CD4-positive, CD25-positive, alpha-beta regulatory T cell (primary cell): ENCODE data around the gene CADM2. TPM values are rescaled to one million over a fixed set of nuclear protein-coding genes. Genes with fewer than 3 reads are reported as not detected.
"Not testable (repeated sequence)": the region's sequence is repeated elsewhere in the genome, so short reads cannot be mapped to it uniquely, and the experiment has no call there.

ENCODE experiments used
- ATAC-seq, 2 donors: fragments of 150-1000 bp; cut with Tn5 transposase; one replicate each; pipeline ENCODE4 v1.10.0; 2021; ENCODE audit warnings: low read depth in 2 of 2, moderate number of reproducible peaks in 2 of 2, moderate library complexity in 1 of 2
- DNase-seq, 3 donors: peaks; one replicate each; pipeline versions ENCODE4 v3.0.0 to v3.0.0-alpha.2; 2012 to 2022; ENCODE audit warnings: mixed read lengths in 1 of 3
- H3K27ac ChIP-seq: one replicate; pipeline ENCODE4 v1.7.0; 2013; ENCODE audit warnings: mild to moderate bottlenecking, low read length; ENCODE audit not compliant: insufficient read depth, poor library complexity, severe bottlenecking
- H3K27me3 ChIP-seq: one replicate; pipeline ENCODE4 v1.7.0; 2013; ENCODE audit warnings: low read length; ENCODE audit not compliant: control insufficient read depth, insufficient read depth
- H3K36me3 ChIP-seq: one replicate; pipeline ENCODE4 v1.7.0; 2013; ENCODE audit warnings: mild to moderate bottlenecking, low read length, moderate library complexity; ENCODE audit not compliant: control insufficient read depth, insufficient read depth
- H3K4me1 ChIP-seq: 2 replicates; pipeline ENCODE4 v1.7.0; 2013; ENCODE audit warnings: mild to moderate bottlenecking, low read length; ENCODE audit not compliant: insufficient read depth, control insufficient read depth, poor library complexity, severe bottlenecking
- H3K4me3 ChIP-seq: one replicate; pipeline ENCODE4 v1.7.0; 2013; ENCODE audit warnings: low read depth, mild to moderate bottlenecking, low read length, moderate library complexity
- H3K9me3 ChIP-seq, 2 experiments: 1 replicate in 1 of 2; 2 replicates in 1 of 2; pipeline ENCODE4 v1.7.0; 2013; ENCODE audit warnings: low read length in 2 of 2, mild to moderate bottlenecking in 1 of 2, moderate library complexity in 1 of 2; ENCODE audit not compliant: control insufficient read depth in 2 of 2
- H3K27ac Mint-ChIP-seq, 3 donors: one replicate each; pipeline ENCODE4 v1.8.0; 2020 to 2022; ENCODE audit warnings: mild to moderate bottlenecking in 3 of 3, mixed read lengths in 3 of 3, moderate library complexity in 2 of 3
- H3K27me3 Mint-ChIP-seq: one replicate; pipeline ENCODE4 v1.8.0; 2022; ENCODE audit warnings: mild to moderate bottlenecking, mixed read lengths
- H3K36me3 Mint-ChIP-seq: one replicate; pipeline ENCODE4 v1.8.0; 2020; ENCODE audit warnings: mixed read lengths
- H3K4me1 Mint-ChIP-seq, 4 donors: one replicate each; pipeline ENCODE4 v1.8.0; 2020 to 2022; ENCODE audit warnings: mixed read lengths in 4 of 4, mild to moderate bottlenecking in 1 of 4
- H3K4me3 Mint-ChIP-seq, 4 donors: one replicate each; pipeline ENCODE4 v1.8.0; 2020 to 2022; ENCODE audit warnings: mild to moderate bottlenecking in 4 of 4, mixed read lengths in 4 of 4, moderate library complexity in 3 of 4
- H3K9me3 Mint-ChIP-seq, 7 donors: one replicate each; pipeline ENCODE4 v1.8.0; 2020 to 2022; ENCODE audit warnings: mixed read lengths in 7 of 7, mild to moderate bottlenecking in 3 of 7, moderate library complexity in 2 of 7
- polyA plus RNA-seq, 4 donors: library from polyadenylated mRNA; unstranded; fragments of 300-500 nt; fragmentation: Illumina TruSeq; gene quantifications; one replicate each; pipeline ENCODE4 v1.2.3, GENCODE V29; 2021
- total RNA-seq: library from RNA; stranded (reverse); gene quantifications from one replicate; pipeline ENCODE4 v1.2.3, GENCODE V29; 2022

The CADM2 gene
- total RNA-seq (not detected), polyA plus RNA-seq (not detected)

DNA sequence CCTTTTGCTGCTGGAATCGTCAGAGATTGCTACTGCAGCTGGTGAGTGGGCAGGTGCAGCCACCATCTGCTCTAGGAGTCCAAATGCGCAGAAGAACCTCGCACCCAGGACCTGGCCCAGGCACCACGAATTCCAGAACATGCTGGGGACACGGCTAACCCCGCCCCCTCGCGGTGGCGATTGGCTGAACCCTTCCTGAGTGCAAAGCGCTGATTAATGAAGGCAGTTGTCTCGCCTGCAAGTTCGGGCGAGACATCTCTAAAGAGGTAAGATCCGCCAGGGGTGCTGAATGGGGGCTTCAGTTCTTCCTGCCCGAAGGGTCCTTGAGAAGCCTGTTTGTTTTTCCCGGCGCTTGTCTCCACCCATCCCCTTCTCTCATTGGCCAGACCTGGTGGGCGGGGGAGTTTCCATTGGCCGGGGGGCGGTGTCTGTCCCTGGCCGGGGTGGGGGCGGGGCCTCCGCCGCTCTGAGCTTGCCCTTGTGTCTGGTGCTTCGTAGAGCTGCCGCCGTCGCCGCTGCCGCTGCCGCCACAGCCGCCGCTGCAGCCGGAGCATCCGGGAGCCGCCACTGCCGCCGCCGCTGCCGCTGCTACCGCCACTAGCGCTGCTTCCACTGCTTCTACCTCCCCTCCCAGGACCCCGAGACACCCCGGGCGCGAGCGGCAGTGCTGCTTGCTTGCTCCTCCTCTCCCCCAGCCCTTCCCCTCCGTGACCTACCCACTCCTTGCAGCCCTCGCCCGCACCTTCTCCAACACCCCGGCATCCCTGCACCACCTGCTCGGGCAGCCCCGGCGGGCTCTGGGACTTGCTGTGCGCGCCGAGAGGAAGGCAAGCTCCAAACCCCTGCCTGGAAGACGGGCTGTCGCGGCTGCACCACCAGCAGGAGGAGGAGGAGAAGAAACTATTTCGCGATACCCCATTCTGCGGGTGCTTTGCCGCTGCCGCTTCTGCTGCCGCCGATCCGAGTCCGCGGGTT is at the start of gene CADM2:
Gene CADM2, plus strand, starts transcription at position 495 of the 975 bp plus-strand sequence.
- H3K4me1 ChIP-seq = no peaks in the 10 kb centered on the region
- Mint-ChIP-seq H3K4me3 (peak within 1 kb of the TSS in 3 of 4 donors; percentile 48 to 84 (median 57)), H3K9me3 (peaks cover 0 to 9% (median 0%) of the 10 kb centered on the region in 7 donors), H3K27ac (no peak within 1 kb of the TSS), H3K4me1 (peaks cover 0 to 16% (median 3%) of the 10 kb centered on the region in 4 donors), H3K36me3 (no peaks in the 10 kb centered on the region), H3K27me3 (peaks cover 23% of the 10 kb centered on the region)
- no peaks in the 10 kb centered on the region for H3K9me3 ChIP-seq
- H3K36me3 ChIP-seq = no peaks in the 10 kb centered on the region
- peak in 2 of 3 donors; percentile 17 to 72 for DNase-seq
- H3K27me3 ChIP-seq = peaks cover 3% of the 10 kb centered on the region
- ATAC-seq = peak; percentile 71 to 75
- no peak within 1 kb of the TSS for H3K27ac ChIP-seq
- H3K4me3 ChIP-seq = no peak within 1 kb of the TSS

DNA sequence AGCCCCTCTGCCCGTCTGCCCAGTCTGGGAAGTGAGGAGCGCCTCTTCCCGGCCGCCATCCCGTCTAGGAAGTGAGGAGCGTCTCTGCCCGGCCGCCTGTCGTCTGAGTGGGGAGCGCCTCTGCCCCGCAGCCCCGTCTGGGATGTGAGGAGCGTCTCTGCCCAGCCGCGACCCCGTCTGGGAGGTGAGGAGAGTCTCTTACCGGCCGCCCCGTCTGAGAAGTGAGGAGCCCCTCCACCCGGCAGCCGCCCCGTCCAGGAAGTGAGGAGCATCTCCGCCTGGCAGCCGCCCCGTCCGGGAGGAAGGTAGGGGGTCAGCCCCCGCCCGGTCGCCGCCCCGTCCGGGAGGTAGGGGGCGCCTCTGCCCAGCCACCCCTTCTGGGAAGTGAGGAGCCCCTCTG is 40.2 kb upstream of the CADM2 start:
- H3K27me3 Mint-ChIP-seq, H3K4me1 ChIP-seq, H3K27ac ChIP-seq, H3K36me3 ChIP-seq, ATAC-seq, H3K4me3 Mint-ChIP-seq, H3K4me1 Mint-ChIP-seq, H3K36me3 Mint-ChIP-seq, H3K27ac Mint-ChIP-seq, H3K4me3 ChIP-seq, H3K27me3 ChIP-seq, DNase-seq: not testable (repeated sequence)
- peaks cover 0 to 30% (median 9%) of the 10 kb centered on the region in 7 donors for H3K9me3 Mint-ChIP-seq
- H3K9me3 ChIP-seq = peaks cover 0 to 14% of the 10 kb centered on the region in 2 experiments

DNA sequence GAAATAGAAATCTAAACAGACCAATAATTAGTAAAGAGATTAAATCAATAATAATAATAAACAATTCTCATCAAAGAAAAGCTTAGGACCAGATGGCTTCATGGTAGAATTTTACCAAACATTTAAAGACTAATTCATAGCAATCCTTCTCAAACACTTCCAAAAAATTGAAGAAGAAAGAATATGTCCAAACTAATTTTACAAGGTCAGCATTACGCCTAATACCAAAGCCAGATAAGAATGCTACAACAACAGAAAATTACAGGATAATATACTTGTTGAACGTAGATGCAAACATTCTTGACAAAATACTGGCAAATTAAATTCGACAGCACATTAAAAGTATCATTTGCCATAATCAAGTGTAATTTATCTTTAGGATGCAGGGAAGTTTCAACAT is 36.1 kb upstream of the CADM2 start:
- H3K4me1 ChIP-seq = no peaks in the 10 kb centered on the region
- Mint-ChIP-seq H3K27ac (no peak overlapping the region), H3K4me3 (no peak overlapping the region), H3K4me1 (no peaks in the 10 kb centered on the region), H3K9me3 (peaks cover 2 to 21% (median 8%) of the 10 kb centered on the region in 7 donors), H3K27me3 (no peaks in the 10 kb centered on the region), H3K36me3 (no peaks in the 10 kb centered on the region)
- H3K4me3 ChIP-seq = no peak overlapping the region
- no peak overlapping the region for H3K27ac ChIP-seq
- no peak for DNase-seq
- H3K27me3 ChIP-seq = no peaks in the 10 kb centered on the region
- no peaks in the 10 kb centered on the region for H3K36me3 ChIP-seq
- H3K9me3 ChIP-seq = no peaks in the 10 kb centered on the region
- no peak for ATAC-seq

DNA sequence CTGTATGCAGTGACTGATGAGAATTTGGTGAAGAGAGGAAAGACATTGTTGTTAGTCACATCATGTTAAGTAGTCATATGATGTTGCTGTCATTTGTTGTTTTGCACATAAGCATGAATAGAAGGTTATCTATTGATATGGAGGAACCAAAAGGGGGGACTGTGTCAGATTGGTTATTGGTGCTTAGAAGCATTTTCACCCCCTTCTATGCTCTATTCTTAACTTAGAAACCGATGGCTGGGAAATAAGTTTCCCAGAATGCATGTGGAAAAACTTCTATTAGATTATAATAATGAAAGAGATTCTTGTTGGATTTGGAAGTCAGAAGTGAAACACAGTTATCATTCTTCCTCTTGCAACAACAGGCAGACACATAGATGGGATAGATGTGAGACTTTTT is 33.2 kb upstream of the CADM2 start:
- no peaks in the 10 kb centered on the region for H3K27me3 Mint-ChIP-seq
- H3K27ac Mint-ChIP-seq = no peak overlapping the region
- H3K27ac ChIP-seq = no peak overlapping the region
- no peaks in the 10 kb centered on the region for H3K27me3 ChIP-seq
- H3K4me3 ChIP-seq = no peak overlapping the region
- H3K9me3 ChIP-seq = no peaks in the 10 kb centered on the region
- H3K36me3 Mint-ChIP-seq = no peaks in the 10 kb centered on the region
- no peaks in the 10 kb centered on the region for H3K4me1 ChIP-seq
- DNase-seq (no peak), ATAC-seq (no peak)
- no peaks in the 10 kb centered on the region for H3K36me3 ChIP-seq
- no peaks in the 10 kb centered on the region for H3K4me1 Mint-ChIP-seq
- no peak overlapping the region for H3K4me3 Mint-ChIP-seq
- H3K9me3 Mint-ChIP-seq = peaks cover 0 to 27% (median 7%) of the 10 kb centered on the region in 7 donors

DNA sequence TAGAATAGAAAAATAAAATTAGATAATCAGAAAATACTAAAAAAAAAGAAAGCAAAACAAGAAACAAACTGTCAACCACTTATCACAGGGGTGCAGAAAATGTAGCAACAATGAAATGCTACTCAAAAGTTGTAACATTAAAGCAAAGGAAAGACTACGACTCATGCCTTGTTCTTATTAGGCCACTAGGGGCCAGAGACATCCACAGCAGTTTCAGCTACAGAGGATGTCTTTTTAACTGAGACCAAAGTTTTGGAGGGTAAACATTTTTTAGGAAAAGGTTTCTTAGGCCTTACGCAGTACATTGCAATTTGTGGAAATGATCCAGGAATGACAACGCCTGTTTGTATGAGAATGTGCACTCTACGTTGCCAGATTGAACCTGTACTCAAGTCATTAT is 15.4 kb upstream of the CADM2 start:
- Histone ChIP-seq H3K27ac (no peak overlapping the region), H3K9me3 (no peaks in the 10 kb centered on the region), H3K36me3 (no peaks in the 10 kb centered on the region), H3K27me3 (no peaks in the 10 kb centered on the region), H3K4me3 (no peak overlapping the region), H3K4me1 (no peaks in the 10 kb centered on the region)
- no peak for ATAC-seq
- peaks cover 0 to 5% (median 0%) of the 10 kb centered on the region in 4 donors for H3K4me1 Mint-ChIP-seq
- H3K27me3 Mint-ChIP-seq = no peaks in the 10 kb centered on the region
- no peak overlapping the region for H3K4me3 Mint-ChIP-seq
- no peak overlapping the region for H3K27ac Mint-ChIP-seq
- H3K36me3 Mint-ChIP-seq = no peaks in the 10 kb centered on the region
- DNase-seq = no peak
- peaks cover 2 to 11% (median 6%) of the 10 kb centered on the region in 7 donors for H3K9me3 Mint-ChIP-seq

DNA sequence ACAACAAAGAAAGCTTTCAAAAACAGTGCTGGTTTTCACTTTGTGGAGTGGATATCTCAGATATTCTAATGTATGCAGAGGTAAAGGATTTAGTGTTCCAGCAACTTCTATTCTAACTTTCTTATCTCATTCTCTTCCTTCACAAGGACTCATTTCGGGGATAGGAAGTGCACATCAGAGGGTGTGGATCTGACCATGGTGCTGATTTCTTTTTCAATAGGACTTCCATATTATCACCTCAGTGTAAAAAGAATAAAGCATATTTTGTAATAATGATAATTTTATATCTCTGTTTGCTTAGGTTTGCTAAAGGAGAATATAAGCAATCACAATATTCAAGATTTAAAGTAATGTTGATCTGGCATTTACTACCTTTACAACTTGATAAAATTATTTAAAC is 12.5 kb upstream of the CADM2 start:
- Mint-ChIP-seq H3K27me3 (no peaks in the 10 kb centered on the region), H3K4me3 (no peak overlapping the region), H3K9me3 (peaks cover 0 to 21% (median 9%) of the 10 kb centered on the region in 7 donors), H3K4me1 (no peaks in the 10 kb centered on the region), H3K36me3 (no peaks in the 10 kb centered on the region), H3K27ac (no peak overlapping the region)
- H3K4me3 ChIP-seq = no peak overlapping the region
- no peaks in the 10 kb centered on the region for H3K9me3 ChIP-seq
- H3K36me3 ChIP-seq = no peaks in the 10 kb centered on the region
- H3K27ac ChIP-seq = no peak overlapping the region
- peak in 1 of 3 donors; percentile 0 for DNase-seq
- H3K27me3 ChIP-seq = no peaks in the 10 kb centered on the region
- no peaks in the 10 kb centered on the region for H3K4me1 ChIP-seq
- no peak for ATAC-seq

DNA sequence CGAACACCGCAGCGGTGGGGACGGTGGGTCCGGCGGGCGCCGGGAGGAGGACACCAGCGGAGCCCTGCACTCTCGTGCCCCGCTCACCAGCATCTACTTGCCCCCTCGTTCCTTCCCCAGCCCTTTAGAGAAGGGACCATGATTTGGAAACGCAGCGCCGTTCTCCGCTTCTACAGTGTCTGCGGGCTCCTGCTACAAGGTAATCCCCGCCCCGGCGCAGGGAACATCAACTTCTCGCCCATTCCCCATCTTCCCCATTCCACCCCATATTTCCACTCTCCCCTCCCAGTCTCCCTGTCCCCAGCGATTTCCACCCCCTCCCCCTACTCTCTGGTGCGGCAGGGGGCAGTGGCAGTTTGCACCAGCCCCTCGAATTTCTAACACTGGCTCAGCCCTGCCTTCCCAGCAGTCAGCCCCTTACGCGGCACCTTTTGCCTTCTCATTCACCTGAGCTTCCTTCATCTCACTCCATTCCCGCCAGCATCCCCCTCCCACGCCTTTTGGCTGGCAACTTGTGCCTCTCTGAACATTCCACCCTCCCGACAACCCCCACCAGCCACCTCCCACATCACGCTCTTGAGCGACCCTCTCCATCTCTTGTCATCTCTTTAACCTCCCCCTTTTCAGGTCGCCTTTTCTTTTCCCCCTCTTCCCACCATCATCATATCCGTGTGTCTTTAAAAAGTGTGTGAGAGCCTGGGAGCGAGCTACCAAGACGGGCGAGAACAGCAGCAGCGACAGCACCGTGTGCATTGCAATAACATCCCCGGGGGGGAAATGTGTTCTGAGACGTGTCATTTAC is 882 bp downstream of the CADM2 start:
- DNase-seq = no peak
- no peaks in the 10 kb centered on the region for H3K36me3 Mint-ChIP-seq
- H3K4me3 ChIP-seq = no peak overlapping the region

More for the DNA sequence above, 882 bp downstream of the CADM2 start:
- peaks cover 0 to 16% (median 3%) of the 10 kb centered on the region in 4 donors for H3K4me1 Mint-ChIP-seq
- no peak for ATAC-seq
- H3K9me3 Mint-ChIP-seq = peaks cover 0 to 9% (median 0%) of the 10 kb centered on the region in 7 donors
- no peak overlapping the region for H3K27ac ChIP-seq
- no peaks in the 10 kb centered on the region for H3K9me3 ChIP-seq
- no peaks in the 10 kb centered on the region for H3K36me3 ChIP-seq
- peaks cover 23% of the 10 kb centered on the region for H3K27me3 Mint-ChIP-seq
- peaks cover 3% of the 10 kb centered on the region for H3K27me3 ChIP-seq
- H3K4me1 ChIP-seq = no peaks in the 10 kb centered on the region
- no peak overlapping the region for H3K27ac Mint-ChIP-seq
- H3K4me3 Mint-ChIP-seq = peak overlapping the region in 3 of 4 donors; percentile 57 to 84 (median 67)
